ENCODE results near the gene HADHA. TPM values are rescaled to one million over a fixed set of nuclear protein-coding genes. Genes with fewer than 3 reads are reported as not detected.

HADHA gene
- total and polyA plus RNA-seq, 4 donors, result 76.0 to 109 (median 89.1) TPM

DNA sequence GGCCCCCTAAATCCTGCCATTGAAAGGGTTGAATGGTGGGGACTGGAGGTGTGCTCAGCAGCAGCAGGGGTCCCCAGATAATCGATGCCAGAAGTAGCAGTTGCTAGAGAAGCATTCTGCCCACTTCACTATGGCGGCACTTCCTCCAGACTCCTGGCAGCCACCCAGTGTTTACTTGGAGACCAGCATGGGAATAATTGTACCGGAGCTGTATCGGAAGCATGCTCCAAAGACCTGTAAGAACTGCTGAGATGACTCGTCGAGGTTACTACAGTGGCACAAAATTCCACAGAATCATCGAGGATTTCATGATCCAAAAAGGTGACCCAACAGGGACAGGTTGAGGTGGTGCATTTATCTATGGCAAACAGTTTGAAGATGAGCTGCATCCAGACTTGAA lies 82.5 kb downstream of the HADHA start:
- DNase-seq (no peak), ATAC-seq (ENCODE audit: low FRiP score) (no peak)
- WGBS, 2 donors, result 92 to 95% methylated on average over 7 of the region's 7 CpGs

DNA sequence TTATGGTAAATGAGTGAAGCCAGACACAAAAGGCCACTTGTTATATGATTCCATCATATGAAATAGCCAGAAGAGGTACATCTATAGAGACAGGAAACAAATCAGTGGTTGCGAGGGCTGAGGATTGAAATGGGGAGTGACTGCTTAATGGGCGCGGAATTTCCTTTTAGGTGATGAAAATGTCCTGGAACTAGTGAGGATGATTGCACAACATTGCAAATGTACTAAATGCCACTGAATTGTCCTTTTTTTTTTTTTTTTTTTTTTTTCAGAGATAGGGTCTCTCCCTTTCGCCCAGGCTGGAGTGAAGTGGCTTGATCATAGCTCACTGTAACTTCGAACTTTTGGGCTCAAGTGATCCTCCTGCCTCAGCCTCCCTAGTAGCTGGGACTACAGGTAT lies 86.9 kb downstream of the HADHA start:
- Histone ChIP-seq H3K27ac (ENCODE audit: low read depth in 1 of 2, low read length in 2 of 2) (no peak overlapping the region), H3K4me3 (ENCODE audit: low read length in 2 of 2) (no peak overlapping the region), H3K9me3 (ENCODE audit: control insufficient read depth, low read length) (no peaks in the 10 kb centered on the region), H3K27me3 (ENCODE audit: control insufficient read depth in 1 of 2, insufficient read depth in 2 of 2, low read length in 1 of 2) (no peaks in the 10 kb centered on the region), H3K4me1 (ENCODE audit: control insufficient read depth in 1 of 2, insufficient read depth in 2 of 2, low read length in 2 of 2) (no peaks in the 10 kb centered on the region), H3K36me3 (ENCODE audit: control insufficient read depth in 1 of 2, insufficient read depth in 2 of 2, low read length in 1 of 2) (no peaks in the 10 kb centered on the region)
- WGBS, 2 donors, result 97 to 99% methylated on average over 5 of the region's 5 CpGs
- DNase-seq, result no peak
- no peak for ATAC-seq (ENCODE audit: low FRiP score)
- intact Hi-C loops (cut with DNase I), result no loop called here

More for the DNA sequence above, 82.5 kb downstream of the HADHA start:
- intact Hi-C loops (cut with DNase I), result no loop called here
- Histone ChIP-seq H3K27ac (ENCODE audit: low read depth in 1 of 2, low read length in 2 of 2) (no peak overlapping the region), H3K36me3 (ENCODE audit: control insufficient read depth in 1 of 2, insufficient read depth in 2 of 2, low read length in 1 of 2) (no peaks in the 10 kb centered on the region), H3K4me3 (ENCODE audit: low read length in 2 of 2) (no peak overlapping the region), H3K9me3 (ENCODE audit: control insufficient read depth, low read length) (no peaks in the 10 kb centered on the region), H3K27me3 (ENCODE audit: control insufficient read depth in 1 of 2, insufficient read depth in 2 of 2, low read length in 1 of 2) (no peaks in the 10 kb centered on the region), H3K4me1 (ENCODE audit: control insufficient read depth in 1 of 2, insufficient read depth in 2 of 2, low read length in 2 of 2) (no peaks in the 10 kb centered on the region)

DNA sequence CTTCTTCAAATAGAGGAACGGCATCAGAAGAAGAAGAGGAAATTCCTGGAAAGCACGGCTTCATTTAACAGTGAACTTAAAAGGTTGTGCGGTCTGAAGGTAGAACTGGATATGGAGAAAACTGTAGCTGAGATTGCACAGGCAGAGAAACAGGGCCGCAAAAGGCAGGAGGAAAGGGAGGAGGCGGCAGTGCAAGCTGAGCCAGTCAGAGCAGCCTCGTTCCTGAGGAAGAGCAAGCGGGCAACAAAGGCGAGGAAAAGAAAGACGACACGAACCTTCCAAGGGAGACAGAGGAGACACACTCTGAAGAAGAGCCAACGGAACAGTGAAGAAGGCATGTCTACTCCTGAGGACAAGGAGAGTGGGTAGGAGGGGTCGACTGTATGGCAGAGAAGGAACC lies 94.2 kb downstream of the HADHA start:
- Histone ChIP-seq H3K27ac (ENCODE audit: low read depth in 1 of 2, low read length in 2 of 2) (no peak overlapping the region), H3K4me3 (ENCODE audit: low read length in 2 of 2) (no peak overlapping the region), H3K9me3 (ENCODE audit: control insufficient read depth, low read length) (no peaks in the 10 kb centered on the region), H3K36me3 (ENCODE audit: control insufficient read depth in 1 of 2, insufficient read depth in 2 of 2, low read length in 1 of 2) (no peaks in the 10 kb centered on the region), H3K27me3 (ENCODE audit: control insufficient read depth in 1 of 2, insufficient read depth in 2 of 2, low read length in 1 of 2) (no peaks in the 10 kb centered on the region), H3K4me1 (ENCODE audit: control insufficient read depth in 1 of 2, insufficient read depth in 2 of 2, low read length in 2 of 2) (no peaks in the 10 kb centered on the region)
- intact Hi-C loops (cut with DNase I), result no loop called here
- WGBS, 2 donors, result 79 to 82% methylated on average over 12 of the region's 12 CpGs
- DNase-seq, result no peak
- no peak for ATAC-seq (ENCODE audit: low FRiP score)

DNA sequence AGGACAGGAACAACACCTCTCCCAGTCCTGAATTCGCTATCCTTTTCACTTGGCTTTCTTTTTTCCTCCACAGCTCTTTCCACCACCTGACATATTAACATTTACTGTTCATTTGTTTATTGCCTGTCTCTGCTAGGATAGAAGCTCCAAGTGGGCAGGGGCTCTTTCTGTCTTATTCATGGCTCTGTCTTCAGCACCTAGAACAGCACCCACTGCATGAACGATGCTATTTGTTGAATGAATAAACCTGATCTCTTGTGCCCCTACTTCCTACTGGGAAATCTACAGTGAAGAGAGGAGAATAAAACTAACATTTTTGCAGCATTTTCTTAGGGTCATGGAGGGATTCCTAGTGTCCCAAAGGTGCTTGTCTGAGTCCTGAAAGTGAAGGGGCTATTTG lies 95.9 kb downstream of the HADHA start:
- no peak overlapping the region for H3K4me3 ChIP-seq (ENCODE audit: low read length in 2 of 2)
- DNase-seq (no peak), ATAC-seq (ENCODE audit: low FRiP score) (no peak)
- H3K36me3 ChIP-seq (ENCODE audit: control insufficient read depth in 1 of 2, insufficient read depth in 2 of 2, low read length in 1 of 2), result no peaks in the 10 kb centered on the region
- intact Hi-C loops (cut with DNase I), result loop anchor here in 1 of 2 donors (5.0 kb wide), 1 partner anchor 196 kb away; no protein-coding TSS in a partner anchor
- H3K9me3 ChIP-seq (ENCODE audit: control insufficient read depth, low read length), result no peaks in the 10 kb centered on the region
- H3K27ac ChIP-seq (ENCODE audit: low read depth in 1 of 2, low read length in 2 of 2), result no peak overlapping the region
- H3K27me3 ChIP-seq (ENCODE audit: control insufficient read depth in 1 of 2, insufficient read depth in 2 of 2, low read length in 1 of 2), result no peaks in the 10 kb centered on the region
- 28 to 39% methylated on average over 2 of the region's 2 CpGs for WGBS, 2 donors
- no peaks in the 10 kb centered on the region for H3K4me1 ChIP-seq (ENCODE audit: control insufficient read depth in 1 of 2, insufficient read depth in 2 of 2, low read length in 2 of 2)

DNA sequence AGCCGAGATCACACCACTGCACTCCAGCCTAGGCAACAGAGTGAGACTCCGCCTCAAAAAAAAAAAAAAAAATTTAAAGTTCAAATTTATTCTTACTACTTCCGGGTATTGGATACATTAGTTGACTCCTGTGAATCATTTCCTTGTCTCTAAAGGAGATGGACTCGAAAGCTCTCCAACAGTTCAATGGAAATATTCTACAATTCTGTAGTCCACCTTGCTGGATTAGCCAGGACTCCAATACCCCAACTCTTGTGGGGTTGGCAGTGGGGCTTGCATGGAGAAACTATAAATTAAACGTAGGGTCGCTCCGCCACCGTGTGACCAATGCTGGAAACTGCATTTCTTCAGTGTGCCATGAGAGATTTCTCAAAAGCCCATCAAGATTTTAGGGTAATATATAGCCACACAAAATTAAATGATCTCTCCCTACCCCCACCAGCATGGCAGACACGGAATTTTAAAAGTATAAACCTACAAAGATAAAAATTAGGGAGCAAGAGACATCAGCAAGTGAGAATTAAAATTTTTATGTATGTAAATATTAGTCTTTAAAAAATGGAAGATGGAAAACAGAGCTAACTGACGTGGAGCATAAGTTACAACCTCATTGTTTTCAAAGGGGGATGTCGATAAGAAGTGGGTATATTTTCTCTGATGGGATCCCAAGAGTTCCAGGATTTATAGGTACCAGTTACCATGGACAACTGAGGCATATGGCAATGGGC lies 99.3 kb downstream of the HADHA start:
- 21 to 24% methylated on average over 11 of the region's 11 CpGs for whole genome bisulfite sequencing, 2 donors
- H3K4me3 ChIP-seq (ENCODE audit: low read length in 2 of 2), result no peak overlapping the region
- H3K36me3 ChIP-seq (ENCODE audit: control insufficient read depth in 1 of 2, insufficient read depth in 2 of 2, low read length in 1 of 2), result no peaks in the 10 kb centered on the region
- H3K4me1 ChIP-seq (ENCODE audit: control insufficient read depth in 1 of 2, insufficient read depth in 2 of 2, low read length in 2 of 2), result no peaks in the 10 kb centered on the region
- intact Hi-C loops (cut with DNase I), result loop anchor here (1.0 to 5.0 kb wide), 3 partner anchors 154 to 194 kb away; no protein-coding TSS in a partner anchor
- no peaks in the 10 kb centered on the region for H3K9me3 ChIP-seq (ENCODE audit: control insufficient read depth, low read length)
- no peak overlapping the region for H3K27ac ChIP-seq (ENCODE audit: low read depth in 1 of 2, low read length in 2 of 2)
- H3K27me3 ChIP-seq (ENCODE audit: control insufficient read depth in 1 of 2, insufficient read depth in 2 of 2, low read length in 1 of 2), result no peaks in the 10 kb centered on the region
- DNase-seq (peak; percentile 59 to 79), ATAC-seq (ENCODE audit: low FRiP score) (peak; percentile 54)

DNA sequence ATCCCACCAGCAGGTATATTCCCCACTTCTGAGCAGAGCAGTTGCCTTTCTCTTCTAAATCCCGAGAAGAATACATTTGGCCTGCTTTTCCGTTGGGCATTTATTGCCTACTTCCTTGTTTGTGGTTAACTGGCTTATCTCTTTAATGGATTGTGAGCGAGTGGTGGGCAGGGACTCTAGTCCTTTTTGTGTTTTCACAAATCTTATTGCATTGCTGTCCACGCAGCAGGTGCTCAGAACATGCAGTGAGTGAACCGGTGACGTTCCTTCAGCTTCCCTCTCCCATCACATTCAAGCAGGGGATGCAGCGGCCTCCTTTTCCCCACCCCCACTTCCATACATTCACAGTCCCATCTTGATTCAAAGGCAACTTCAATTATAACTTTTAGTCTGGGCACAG lies 100.4 kb downstream of the HADHA start:
- Histone ChIP-seq H3K36me3 (ENCODE audit: control insufficient read depth in 1 of 2, insufficient read depth in 2 of 2, low read length in 1 of 2) (no peaks in the 10 kb centered on the region), H3K27me3 (ENCODE audit: control insufficient read depth in 1 of 2, insufficient read depth in 2 of 2, low read length in 1 of 2) (no peaks in the 10 kb centered on the region), H3K4me3 (ENCODE audit: low read length in 2 of 2) (no peak overlapping the region), H3K27ac (ENCODE audit: low read depth in 1 of 2, low read length in 2 of 2) (no peak overlapping the region), H3K9me3 (ENCODE audit: control insufficient read depth, low read length) (no peaks in the 10 kb centered on the region), H3K4me1 (ENCODE audit: control insufficient read depth in 1 of 2, insufficient read depth in 2 of 2, low read length in 2 of 2) (no peaks in the 10 kb centered on the region)
- DNase-seq, result no peak
- intact Hi-C loops (cut with DNase I), result loop anchor here in 1 of 2 donors (2.0 kb wide), 1 partner anchor 193 kb away; no protein-coding TSS in a partner anchor
- 62 to 71% methylated on average over 7 of the region's 7 CpGs for WGBS, 2 donors
- no peak for ATAC-seq (ENCODE audit: low FRiP score)

DNA sequence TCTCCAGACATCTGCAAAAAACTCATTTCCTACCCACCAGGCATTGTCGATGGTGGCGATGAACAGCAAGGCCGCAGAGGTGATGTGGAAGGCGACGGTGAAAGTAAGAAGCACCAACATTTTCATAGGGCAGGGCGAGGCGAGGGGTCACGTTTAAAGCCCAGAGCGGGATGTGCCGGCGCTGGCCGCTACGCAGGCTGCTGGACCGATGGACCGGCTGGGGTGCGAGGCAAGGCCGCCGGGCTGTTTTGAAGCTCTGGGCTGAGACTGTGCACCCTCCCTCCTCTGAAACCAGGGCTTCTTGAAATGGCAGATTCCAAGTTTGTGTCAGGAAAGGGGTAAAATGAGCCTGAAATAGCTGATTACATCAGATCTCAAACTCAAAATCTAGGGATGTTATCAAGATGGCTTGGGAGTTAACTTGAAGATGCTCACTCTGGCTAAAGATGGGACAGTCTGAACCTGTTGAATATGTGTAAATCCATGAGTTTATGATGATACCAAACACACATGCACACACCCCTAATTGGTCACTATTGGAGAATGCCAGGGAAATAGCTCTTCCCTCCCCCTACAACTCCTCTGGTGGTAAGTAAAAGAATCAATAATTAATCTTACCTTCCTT lies 103.2 kb downstream of the HADHA start:
- DNase-seq (no peak), ATAC-seq (ENCODE audit: low FRiP score) (no peak)
- Histone ChIP-seq H3K4me1 (ENCODE audit: control insufficient read depth in 1 of 2, insufficient read depth in 2 of 2, low read length in 2 of 2) (no peaks in the 10 kb centered on the region), H3K4me3 (ENCODE audit: low read length in 2 of 2) (no peak overlapping the region), H3K36me3 (ENCODE audit: control insufficient read depth in 1 of 2, insufficient read depth in 2 of 2, low read length in 1 of 2) (no peaks in the 10 kb centered on the region), H3K27me3 (ENCODE audit: control insufficient read depth in 1 of 2, insufficient read depth in 2 of 2, low read length in 1 of 2) (no peaks in the 10 kb centered on the region), H3K9me3 (ENCODE audit: control insufficient read depth, low read length) (no peaks in the 10 kb centered on the region), H3K27ac (ENCODE audit: low read depth in 1 of 2, low read length in 2 of 2) (no peak overlapping the region)
- WGBS, 2 donors, result 89 to 90% methylated on average over 18 of the region's 18 CpGs
- intact Hi-C loops (cut with DNase I), result no loop called here
